Hindlimb muscle (tissue), 1 donor: ENCODE data around the gene NPR2. TPM values are rescaled to one million over a fixed set of nuclear protein-coding genes. Genes with fewer than 3 reads are reported as not detected.
A peak's percentile ranks its signal among the peaks of the same experiment; 100 is the strongest.

Experiments
- DNase-seq: peaks from one replicate; pipeline ENCODE4 v3.0.0-alpha.2; 2013
- polyA plus RNA-seq: library from polyadenylated mRNA; unstranded; fragments of 120-200 nt; gene quantifications from one replicate; pipeline ENCODE4 v1.2.1, GENCODE V29; 2013; ENCODE audit not compliant: insufficient read length

The NPR2 gene
- polyA plus RNA-seq, 1 donor = 20.4 TPM

DNA sequence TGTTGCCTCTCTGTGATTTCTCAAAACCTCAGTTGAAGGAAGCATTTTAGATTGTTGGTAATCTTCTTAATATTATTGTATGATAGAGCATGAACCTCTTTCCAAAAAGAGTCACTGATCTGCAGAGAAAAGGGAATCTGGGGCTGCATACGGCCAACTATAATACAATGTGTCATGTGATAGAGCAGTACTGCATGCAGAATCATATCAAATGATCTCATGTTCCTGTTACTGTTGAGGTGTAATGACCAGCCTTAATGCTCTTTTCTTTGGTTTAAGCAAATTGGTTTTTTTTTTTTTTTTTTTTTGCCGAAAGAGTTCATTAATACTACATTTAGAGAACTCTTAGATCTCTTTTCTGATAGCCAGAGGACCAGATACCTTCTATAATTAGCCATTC, 24.4 kb upstream of the NPR2 start:
- DNase-seq = no peak

DNA sequence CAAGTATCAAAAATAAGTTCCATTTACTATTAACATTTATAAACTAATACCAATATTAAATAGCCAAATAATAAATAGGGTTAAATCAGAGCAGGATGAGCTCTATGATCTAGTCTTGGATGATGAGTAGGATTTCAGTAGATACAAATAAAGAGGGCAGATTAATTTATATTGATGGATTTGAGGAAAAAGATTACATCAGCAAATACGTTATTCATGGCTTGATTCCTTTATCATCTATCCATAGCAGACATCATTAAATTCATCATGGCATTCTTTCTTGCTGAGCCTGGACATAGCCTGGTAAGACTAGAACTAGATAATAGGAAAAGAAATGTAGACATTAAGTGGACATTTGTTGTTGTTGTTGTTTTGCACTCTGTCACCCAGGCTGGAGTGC, 23.9 kb upstream of the NPR2 start:
- no peak for DNase-seq

GRCh38 chr9:35769763-35770162, 21.6 kb upstream of the NPR2 start:
- DNase-seq = no peak

- no peak for DNase-seq
These were observed 20.3 kb upstream of the NPR2 start for GRCh38 chr9:35771075-35771433.

DNA sequence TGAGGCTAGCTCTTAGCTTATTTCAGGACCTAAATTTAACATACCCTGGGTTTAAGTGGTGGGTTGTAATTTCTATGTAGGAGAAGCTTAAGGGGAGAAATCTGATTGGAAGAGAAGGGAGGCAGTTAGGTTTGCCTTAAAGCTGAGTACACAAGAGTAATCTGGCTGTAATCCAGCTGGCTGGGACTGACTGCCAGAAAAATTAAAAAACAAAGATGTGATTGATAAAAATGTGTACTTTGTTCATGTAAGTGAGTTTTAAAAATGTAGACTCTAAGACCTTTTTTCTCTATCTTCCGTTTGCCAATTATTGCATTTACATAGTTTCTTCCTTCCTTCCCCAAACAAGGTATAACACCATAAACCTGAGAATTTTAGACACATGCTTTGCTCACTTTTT, 19.9 kb upstream of the NPR2 start:
- DNase-seq = no peak

DNA sequence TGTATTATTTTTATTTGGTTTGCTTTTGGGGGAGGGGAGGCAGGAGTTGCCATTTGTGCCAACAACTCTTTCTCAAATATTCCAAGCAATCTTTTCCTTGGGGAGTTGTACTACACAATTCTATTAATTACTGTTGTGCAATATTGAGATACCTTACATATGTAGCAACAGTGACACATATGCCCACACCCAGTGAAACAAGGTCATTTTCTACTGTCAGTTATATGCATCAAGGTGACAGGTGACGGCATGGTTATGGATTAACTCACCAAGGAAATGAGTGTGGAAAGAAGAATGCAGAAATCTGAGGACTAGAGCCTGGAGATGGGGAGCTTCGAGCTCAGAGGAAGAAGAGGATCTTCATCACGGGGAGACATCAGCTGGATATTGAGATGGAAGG, 19.4 kb upstream of the NPR2 start:
- DNase-seq = no peak

- no peak for DNase-seq
These were observed 16.3 kb upstream of the NPR2 start for GRCh38 chr9:35774907-35775635.

- DNase-seq = no peak
These were observed 15.4 kb upstream of the NPR2 start for GRCh38 chr9:35776018-35776417.

DNA sequence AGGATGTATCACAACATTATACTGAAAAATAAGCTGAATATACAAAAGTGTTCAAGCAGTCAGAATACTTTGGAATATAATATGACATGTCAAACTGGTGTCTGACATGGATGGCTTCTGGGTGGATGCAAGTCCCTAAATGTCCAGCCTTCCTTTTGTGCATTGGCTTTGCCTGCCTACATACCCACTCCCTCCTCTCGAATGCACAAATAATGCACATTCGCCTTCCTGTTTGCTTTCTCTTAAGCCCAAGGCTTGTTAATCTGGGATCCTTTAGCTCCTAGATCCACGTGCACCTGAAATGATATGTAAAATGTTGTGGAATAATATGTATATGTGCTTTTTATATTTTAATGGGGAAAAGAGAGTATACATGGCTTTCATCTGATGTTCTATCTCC, 12.9 kb upstream of the NPR2 start:
- DNase-seq = no peak

DNA sequence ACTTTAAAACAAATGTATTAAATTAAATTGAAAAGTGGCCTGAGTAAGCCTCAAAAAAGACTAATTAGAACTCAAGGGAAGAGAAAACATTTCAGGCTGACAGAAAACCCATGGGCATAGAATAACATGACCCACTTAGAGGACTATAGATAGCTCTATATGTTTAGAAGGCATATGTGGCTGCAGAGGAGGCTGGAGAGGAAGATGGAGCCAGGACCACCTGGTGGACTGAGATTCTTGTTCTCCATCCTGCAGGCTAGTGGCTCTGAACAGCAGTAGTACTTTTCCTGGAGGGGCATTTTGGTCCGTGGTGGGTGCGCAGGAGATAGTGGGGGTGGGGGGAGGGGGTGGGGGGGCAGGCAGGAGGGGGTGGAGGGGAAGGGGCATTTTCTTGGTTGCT, 10.3 kb upstream of the NPR2 start:
- no peak for DNase-seq

GRCh38 chr9:35783418-35783817, 8.0 kb upstream of the NPR2 start:
- no peak for DNase-seq

- DNase-seq = no peak
These were observed 1.9 kb upstream of the NPR2 start for GRCh38 chr9:35789541-35789940.

DNA sequence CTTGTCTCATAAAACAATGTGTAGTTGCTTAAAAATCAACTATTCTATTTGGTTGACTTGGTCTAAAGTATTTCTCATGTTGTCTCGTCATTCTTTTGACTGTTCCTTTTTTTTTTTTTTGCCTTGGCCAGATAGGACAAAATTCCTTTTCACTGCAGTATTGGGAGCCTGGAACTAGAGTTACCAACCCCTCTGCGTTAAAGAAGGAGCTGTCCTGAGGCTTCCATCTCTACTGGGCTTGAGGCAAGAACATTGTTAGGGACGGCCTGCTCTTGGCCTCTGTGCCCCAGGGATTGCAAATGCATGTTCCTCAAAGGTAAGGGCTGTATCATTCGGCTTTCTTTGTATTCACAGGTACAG, 1.4 kb upstream of the NPR2 start:
- no peak for DNase-seq

DNA sequence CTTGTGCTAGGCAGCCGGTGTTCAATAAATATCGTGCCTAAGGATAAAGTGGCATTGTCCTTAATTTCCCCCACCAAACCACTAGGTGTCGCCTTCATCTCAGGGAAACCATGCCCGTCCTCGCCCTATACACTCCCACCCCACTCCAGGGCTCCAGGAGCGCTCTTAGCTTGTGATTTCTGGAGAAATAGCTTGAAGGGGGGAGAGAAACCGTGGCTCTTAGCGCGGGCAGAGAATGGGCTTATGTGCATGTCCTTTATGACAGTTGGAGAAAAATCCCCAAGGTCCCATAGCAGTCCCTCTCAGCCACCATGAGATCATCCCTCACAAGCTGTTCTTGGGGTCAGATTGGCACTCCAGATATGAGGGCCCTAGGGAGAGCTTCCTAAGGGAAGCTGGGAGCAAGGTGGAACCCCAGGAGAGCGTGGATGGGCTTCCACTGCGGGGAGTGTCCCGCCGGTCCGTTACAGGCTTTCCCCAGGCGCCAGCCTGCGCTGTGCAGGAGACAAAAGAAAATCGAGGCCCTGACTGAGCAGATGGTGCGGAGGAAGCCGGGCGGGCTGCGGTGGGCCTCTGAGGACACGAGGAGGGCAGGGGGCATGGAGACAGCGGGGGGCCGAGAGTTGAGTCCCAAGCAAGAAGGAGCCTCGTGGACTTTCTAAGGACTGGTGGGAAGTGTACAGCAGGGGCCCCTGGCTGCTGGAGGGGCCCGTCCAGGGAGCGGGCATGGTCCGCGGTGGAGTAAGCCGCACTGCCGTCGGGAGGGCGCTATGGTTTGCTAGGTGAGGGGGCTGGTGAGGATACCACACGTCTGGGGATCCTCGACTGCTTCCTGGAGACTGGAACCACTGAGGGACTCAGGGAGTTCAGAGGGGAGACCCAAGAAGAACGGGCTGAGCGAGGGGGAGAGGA, 750 bp upstream of the NPR2 start:
- peak; percentile 87 for DNase-seq

DNA sequence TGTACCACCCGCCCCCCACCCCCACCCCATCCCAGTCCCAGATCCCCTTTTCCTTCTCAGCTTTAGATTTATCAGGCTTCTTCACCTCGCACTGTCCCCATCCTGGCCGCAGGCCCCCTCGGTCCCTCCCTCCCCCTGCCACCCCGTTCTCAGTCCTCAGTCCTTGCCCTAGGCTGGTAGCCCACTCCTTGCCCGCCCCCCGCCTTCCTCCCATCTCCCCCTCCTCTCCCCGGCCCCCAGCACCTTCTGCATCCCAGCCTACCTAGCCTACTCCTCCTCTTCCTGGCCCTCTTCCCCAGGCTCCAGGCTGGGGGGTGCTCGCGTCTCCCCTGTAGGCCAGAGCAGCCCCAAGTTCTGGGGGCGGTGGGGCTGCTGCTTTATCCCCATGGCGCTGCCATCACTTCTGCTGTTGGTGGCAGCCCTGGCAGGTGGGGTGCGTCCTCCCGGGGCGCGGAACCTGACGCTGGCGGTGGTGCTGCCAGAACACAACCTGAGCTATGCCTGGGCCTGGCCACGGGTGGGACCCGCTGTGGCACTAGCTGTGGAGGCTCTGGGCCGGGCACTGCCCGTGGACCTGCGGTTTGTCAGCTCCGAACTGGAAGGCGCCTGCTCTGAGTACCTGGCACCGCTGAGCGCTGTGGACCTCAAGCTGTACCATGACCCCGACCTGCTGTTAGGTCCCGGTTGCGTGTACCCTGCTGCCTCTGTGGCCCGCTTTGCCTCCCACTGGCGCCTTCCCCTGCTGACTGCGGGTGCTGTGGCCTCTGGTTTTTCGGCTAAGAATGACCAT, 828 bp downstream of the NPR2 start:
- DNase-seq = no peak

- DNase-seq = no peak
These were observed 1.4 kb downstream of the NPR2 start for GRCh38 chr9:35792826-35793225.

DNA sequence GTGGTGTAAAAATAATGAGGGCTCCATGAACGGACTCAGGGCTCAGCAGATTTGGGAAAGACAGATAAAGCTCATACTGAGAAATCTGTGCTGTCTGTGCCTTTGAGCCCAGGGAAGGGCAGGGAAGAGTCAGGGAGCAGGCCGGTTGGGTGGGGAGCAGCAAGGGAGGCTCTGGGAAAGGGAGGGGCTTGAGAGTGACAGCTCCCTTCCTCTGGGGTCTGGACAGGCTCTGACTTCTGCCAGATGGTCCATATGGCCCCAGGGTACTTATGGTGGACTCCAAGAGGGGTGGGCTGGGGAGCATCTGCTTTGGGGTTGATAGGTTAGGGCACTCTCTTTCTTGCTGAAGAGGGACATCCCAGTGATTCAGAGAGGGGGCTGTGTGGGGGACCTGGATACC, 2.1 kb downstream of the NPR2 start:
- DNase-seq = no peak

- no peak for DNase-seq
These were observed 4.3 kb downstream of the NPR2 start for GRCh38 chr9:35795695-35796094.

- no peak for DNase-seq
These were observed 6.1 kb downstream of the NPR2 start for GRCh38 chr9:35797311-35798109.

DNA sequence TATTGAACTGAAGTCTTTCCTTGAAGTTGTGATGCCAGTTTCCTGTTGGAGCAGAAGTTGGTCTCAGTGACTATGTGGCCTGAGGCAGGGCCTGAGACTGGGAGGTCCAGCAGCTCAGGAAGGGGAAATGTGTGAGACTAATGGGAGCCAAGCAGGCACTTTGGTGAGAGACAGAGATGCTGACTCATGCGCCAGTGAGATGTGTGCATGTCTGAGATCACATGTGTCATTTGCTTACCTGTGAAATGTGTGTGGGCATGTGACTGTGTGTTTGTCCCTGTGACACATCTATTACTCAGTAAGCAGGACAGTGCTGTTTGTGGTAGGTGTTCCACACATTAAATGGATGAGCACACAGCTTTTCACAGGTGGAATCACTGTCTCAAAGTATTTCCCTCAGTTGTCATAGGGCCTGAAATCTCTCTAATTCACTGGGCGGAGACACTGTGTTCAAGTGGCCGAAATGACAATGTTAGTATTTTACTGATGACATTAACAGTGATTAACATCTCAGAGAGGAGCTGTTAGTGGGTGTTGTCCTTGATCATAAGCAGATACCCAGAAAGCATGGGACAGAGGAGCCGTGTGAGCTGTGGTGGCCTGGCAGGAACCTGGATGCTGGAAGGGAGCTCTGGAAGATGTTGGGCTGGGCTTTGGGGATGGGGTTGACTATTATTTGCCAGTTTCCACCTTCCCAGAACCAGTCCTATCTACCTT, 7.4 kb downstream of the NPR2 start:
- DNase-seq = no peak

- DNase-seq = no peak
These were observed 9.1 kb downstream of the NPR2 start for GRCh38 chr9:35800530-35800929.
